ENCODE results near the gene CYB561A3.

Gene CYB561A3, protein sequence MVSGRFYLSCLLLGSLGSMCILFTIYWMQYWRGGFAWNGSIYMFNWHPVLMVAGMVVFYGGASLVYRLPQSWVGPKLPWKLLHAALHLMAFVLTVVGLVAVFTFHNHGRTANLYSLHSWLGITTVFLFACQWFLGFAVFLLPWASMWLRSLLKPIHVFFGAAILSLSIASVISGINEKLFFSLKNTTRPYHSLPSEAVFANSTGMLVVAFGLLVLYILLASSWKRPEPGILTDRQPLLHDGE

GRCh38 chr11:61361741-61362541 lies at the start of gene CYB561A3, which contains the start of gene TMEM138:
Gene CYB561A3, minus strand, starts transcription at chr11:61361882. Its CDS starts 5,169 bp downstream, at chr11:61356713.
Gene TMEM138, plus strand, starts transcription at chr11:61362374. Its CDS starts 2,017 bp downstream, at chr11:61364391.
- H3K27ac ChIP-seq, result peak within 1 kb of the TSS; percentile 96
- no peak for TF ChIP-seq CTCF (conservative IDR thresholded peaks at IDR 0.05)

GRCh38 chr11:61406991-61407728 lies 45.5 kb upstream of the CYB561A3 start:
- TF ChIP-seq CTCF (conservative IDR thresholded peaks at IDR 0.05), result no peak

GRCh38 chr11:61406067-61406466 lies 44.4 kb upstream of the CYB561A3 start:
- no peak overlapping the region for H3K27ac ChIP-seq
- no peak for TF ChIP-seq CTCF (conservative IDR thresholded peaks at IDR 0.05)

More at GRCh38 chr11:61406991-61407728, 45.5 kb upstream of the CYB561A3 start:
- no peak overlapping the region for H3K27ac ChIP-seq

GRCh38 chr11:61404641-61405040 lies 43.0 kb upstream of the CYB561A3 start:
- H3K27ac ChIP-seq, result no peak overlapping the region
- TF ChIP-seq CTCF (conservative IDR thresholded peaks at IDR 0.05), result no peak

DNA sequence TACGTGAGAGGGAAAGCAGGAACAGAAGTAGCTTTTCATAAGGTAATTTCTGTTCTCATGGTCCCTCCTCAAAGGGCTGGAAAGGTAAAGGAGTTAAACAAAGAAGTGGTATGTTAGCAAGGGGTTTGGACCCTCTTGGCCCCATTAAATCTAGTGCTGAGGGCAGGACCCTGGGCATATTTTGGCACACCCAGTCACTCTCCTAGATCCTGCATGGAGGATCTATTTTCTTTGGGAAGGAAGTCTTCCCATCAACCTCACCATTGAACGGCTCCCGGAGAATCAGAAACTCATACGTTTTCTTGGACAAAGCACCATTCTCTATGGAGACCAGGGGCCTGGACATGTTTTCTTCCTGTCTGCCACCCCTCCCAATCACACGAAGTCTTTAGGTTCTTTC lies 42.4 kb upstream of the CYB561A3 start:
- no peak for TF ChIP-seq CTCF (conservative IDR thresholded peaks at IDR 0.05)
- no peak overlapping the region for H3K27ac ChIP-seq

GRCh38 chr11:61403658-61404057 lies 42.0 kb upstream of the CYB561A3 start:
- no peak for TF ChIP-seq CTCF (conservative IDR thresholded peaks at IDR 0.05)
- H3K27ac ChIP-seq, result no peak overlapping the region

GRCh38 chr11:61401573-61401972 lies 39.9 kb upstream of the CYB561A3 start:
- TF ChIP-seq CTCF (conservative IDR thresholded peaks at IDR 0.05), result no peak
- H3K27ac ChIP-seq, result no peak overlapping the region
